Activated CD4-positive, alpha-beta T cell treated with anti-CD3 and anti-CD28 coated beads, Interleukin-2, amount 10 ng/mL, durations not matched to agents 24 days and 14 days (primary cell): ENCODE data around the gene PPFIBP1. TPM values are rescaled to one million over a fixed set of nuclear protein-coding genes. Genes with fewer than 3 reads are reported as not detected.
"Not testable (repeated sequence)": the region's sequence is repeated elsewhere in the genome, so short reads cannot be mapped to it uniquely, and the experiment has no call there.

ENCODE experiments used
- DNase-seq: peaks from one replicate; pipeline ENCODE4 v3.0.0; 2022
- H3K27ac Mint-ChIP-seq: one replicate; pipeline ENCODE4 v1.8.0; 2022; ENCODE audit warnings: mild to moderate bottlenecking, mixed read lengths
- H3K27me3 Mint-ChIP-seq: one replicate; pipeline ENCODE4 v1.8.0; 2022; ENCODE audit warnings: mixed read lengths
- H3K36me3 Mint-ChIP-seq: one replicate; pipeline ENCODE4 v1.8.0; 2022; ENCODE audit warnings: low read depth, mild to moderate bottlenecking, mixed read lengths
- H3K4me1 Mint-ChIP-seq: one replicate; pipeline ENCODE4 v1.8.0; 2021; ENCODE audit warnings: mixed read lengths
- H3K4me3 Mint-ChIP-seq: one replicate; pipeline ENCODE4 v1.8.0; 2022; ENCODE audit warnings: mild to moderate bottlenecking, moderate library complexity, mixed read lengths
- H3K9me3 Mint-ChIP-seq: one replicate; pipeline ENCODE4 v1.8.0; 2021; ENCODE audit warnings: mixed read lengths
- intact Hi-C: fragments of 100-400 bp; cut with micrococcal nuclease; formaldehyde crosslinking; loops from one replicate; pipeline ENCODE4 v1.15.1; 2023
- total RNA-seq: library from RNA; stranded (reverse); gene quantifications from 2 replicates; pipeline ENCODE4 v1.2.3, GENCODE V29; 2022

PPFIBP1 gene
- total RNA-seq, 1 donor from 2014 or later, result 29.0 TPM

GRCh38 chr12:27583057-27583797 lies 59.2 kb downstream of the PPFIBP1 start:
- Mint-ChIP-seq H3K4me1 (peaks cover 25% of the 10 kb centered on the region), H3K4me3 (no peak overlapping the region), H3K36me3 (peaks cover 4% of the 10 kb centered on the region), H3K27me3 (no peaks in the 10 kb centered on the region), H3K27ac (no peak overlapping the region), H3K9me3 (no peaks in the 10 kb centered on the region)
- intact Hi-C loops, result loop anchor here (10.0 kb wide), 1 partner anchor 52 kb away; no protein-coding TSS in a partner anchor
- no peak for DNase-seq

- H3K4me1 Mint-ChIP-seq, result peaks cover 32% of the 10 kb centered on the region
Measured at GRCh38 chr12:27583981-27584380, 60.0 kb downstream of the PPFIBP1 start.

GRCh38 chr12:27585739-27586265 lies 61.8 kb downstream of the PPFIBP1 start:
- intact Hi-C loops, result loop anchor here (10.0 kb wide), 1 partner anchor 49 kb away; no protein-coding TSS in a partner anchor
- no peak overlapping the region for H3K4me3 Mint-ChIP-seq
- H3K4me1 Mint-ChIP-seq, result peaks cover 30% of the 10 kb centered on the region
- H3K9me3 Mint-ChIP-seq, result peaks cover 3% of the 10 kb centered on the region
- no peaks in the 10 kb centered on the region for H3K27me3 Mint-ChIP-seq
- no peak overlapping the region for H3K27ac Mint-ChIP-seq
- no peak for DNase-seq
- no peaks in the 10 kb centered on the region for H3K36me3 Mint-ChIP-seq

More at GRCh38 chr12:27583981-27584380, 60.0 kb downstream of the PPFIBP1 start:
- Mint-ChIP-seq H3K27me3 (no peaks in the 10 kb centered on the region), H3K27ac (no peak overlapping the region), H3K36me3 (peaks cover 4% of the 10 kb centered on the region), H3K4me3 (no peak overlapping the region), H3K9me3 (no peaks in the 10 kb centered on the region)
- intact Hi-C loops, result loop anchor here (10.0 kb wide), 1 partner anchor 51 kb away; no protein-coding TSS in a partner anchor
- DNase-seq, result no peak

GRCh38 chr12:27588075-27588730 lies 64.2 kb downstream of the PPFIBP1 start:
- DNase-seq, result not testable (repeated sequence)
- intact Hi-C loops, result loop anchor here (10.0 kb wide), 1 partner anchor 47 kb away; no protein-coding TSS in a partner anchor

GRCh38 chr12:27588776-27589175 lies 64.8 kb downstream of the PPFIBP1 start:
- DNase-seq, result no peak
- intact Hi-C loops, result loop anchor here (10.0 kb wide), 1 partner anchor 46 kb away; no protein-coding TSS in a partner anchor
- Mint-ChIP-seq H3K27me3 (no peaks in the 10 kb centered on the region), H3K36me3 (peaks cover 8% of the 10 kb centered on the region), H3K27ac (no peak overlapping the region), H3K9me3 (peaks cover 3% of the 10 kb centered on the region), H3K4me3 (no peak overlapping the region), H3K4me1 (peaks cover 20% of the 10 kb centered on the region)

More at GRCh38 chr12:27588075-27588730, 64.2 kb downstream of the PPFIBP1 start:
- H3K4me3 Mint-ChIP-seq, result peak overlapping the region; percentile 56
- H3K9me3 Mint-ChIP-seq, H3K27me3 Mint-ChIP-seq, H3K36me3 Mint-ChIP-seq: not testable (repeated sequence)
- peak overlapping the region; percentile 79 for H3K27ac Mint-ChIP-seq
- peaks cover 21% of the 10 kb centered on the region for H3K4me1 Mint-ChIP-seq

GRCh38 chr12:27589419-27589818 lies 65.4 kb downstream of the PPFIBP1 start:
- H3K4me3 Mint-ChIP-seq, result no peak overlapping the region
- peaks cover 8% of the 10 kb centered on the region for H3K36me3 Mint-ChIP-seq
- peaks cover 19% of the 10 kb centered on the region for H3K4me1 Mint-ChIP-seq
- no peak overlapping the region for H3K27ac Mint-ChIP-seq
- H3K27me3 Mint-ChIP-seq, result no peaks in the 10 kb centered on the region
- intact Hi-C loops, result loop anchor here (10.0 kb wide), 1 partner anchor 45 kb away; no protein-coding TSS in a partner anchor
- peaks cover 3% of the 10 kb centered on the region for H3K9me3 Mint-ChIP-seq
- DNase-seq, result no peak

GRCh38 chr12:27591698-27592097 lies 67.7 kb downstream of the PPFIBP1 start:
- H3K27me3 Mint-ChIP-seq, H3K9me3 Mint-ChIP-seq, intact Hi-C loops, H3K27ac Mint-ChIP-seq, H3K4me3 Mint-ChIP-seq, DNase-seq: not testable (repeated sequence)
- peaks cover 19% of the 10 kb centered on the region for H3K4me1 Mint-ChIP-seq
- peaks cover 10% of the 10 kb centered on the region for H3K36me3 Mint-ChIP-seq

- Mint-ChIP-seq H3K27me3 (no peaks in the 10 kb centered on the region), H3K4me1 (peaks cover 18% of the 10 kb centered on the region), H3K27ac (no peak overlapping the region), H3K4me3 (no peak overlapping the region), H3K9me3 (peaks cover 3% of the 10 kb centered on the region), H3K36me3 (peaks cover 12% of the 10 kb centered on the region)
- DNase-seq, result no peak
- intact Hi-C loops, result no loop called here
Measured at GRCh38 chr12:27592548-27592947, 68.5 kb downstream of the PPFIBP1 start.

- peaks cover 11% of the 10 kb centered on the region for H3K4me1 Mint-ChIP-seq
- peaks cover 15% of the 10 kb centered on the region for H3K36me3 Mint-ChIP-seq
- no peaks in the 10 kb centered on the region for H3K27me3 Mint-ChIP-seq
- no peak overlapping the region for H3K4me3 Mint-ChIP-seq
- H3K9me3 Mint-ChIP-seq, result peaks cover 7% of the 10 kb centered on the region
- intact Hi-C loops, result no loop called here
- no peak for DNase-seq
- no peak overlapping the region for H3K27ac Mint-ChIP-seq
Measured at GRCh38 chr12:27593266-27593665, 69.3 kb downstream of the PPFIBP1 start.

GRCh38 chr12:27595231-27595642 lies 71.2 kb downstream of the PPFIBP1 start:
- no peak for DNase-seq
- Mint-ChIP-seq H3K27ac (no peak overlapping the region), H3K4me3 (no peak overlapping the region), H3K36me3 (peaks cover 15% of the 10 kb centered on the region), H3K4me1 (peaks cover 2% of the 10 kb centered on the region), H3K9me3 (peaks cover 8% of the 10 kb centered on the region), H3K27me3 (no peaks in the 10 kb centered on the region)
- intact Hi-C loops, result no loop called here

GRCh38 chr12:27598866-27599265 lies 74.9 kb downstream of the PPFIBP1 start:
- DNase-seq, H3K27ac Mint-ChIP-seq, H3K4me1 Mint-ChIP-seq, H3K9me3 Mint-ChIP-seq, H3K27me3 Mint-ChIP-seq, H3K36me3 Mint-ChIP-seq, intact Hi-C loops, H3K4me3 Mint-ChIP-seq: not testable (repeated sequence)

GRCh38 chr12:27601056-27601828 lies 77.2 kb downstream of the PPFIBP1 start:
- H3K4me1 Mint-ChIP-seq, H3K9me3 Mint-ChIP-seq, DNase-seq, intact Hi-C loops, H3K27ac Mint-ChIP-seq, H3K4me3 Mint-ChIP-seq, H3K27me3 Mint-ChIP-seq: not testable (repeated sequence)
- peaks cover 13% of the 10 kb centered on the region for H3K36me3 Mint-ChIP-seq

GRCh38 chr12:27602516-27602915 lies 78.5 kb downstream of the PPFIBP1 start:
- no peak for DNase-seq
- Mint-ChIP-seq H3K36me3 (peaks cover 9% of the 10 kb centered on the region), H3K4me1 (no peaks in the 10 kb centered on the region), H3K9me3 (peaks cover 10% of the 10 kb centered on the region), H3K4me3 (no peak overlapping the region), H3K27ac (no peak overlapping the region), H3K27me3 (no peaks in the 10 kb centered on the region)
- intact Hi-C loops, result no loop called here
